Kidney glomerular epithelial cell (primary cell): Measurements from ENCODE around the gene PDE8B.
"Not testable (repeated sequence)": the region's sequence is repeated elsewhere in the genome, so short reads cannot be mapped to it uniquely, and the experiment has no call there.

ENCODE experiments used
- DNase-seq: peaks from one replicate; lab custom pipeline; 2025; lab: John Stamatoyannopoulos, UW

Gene PDE8B

DNA sequence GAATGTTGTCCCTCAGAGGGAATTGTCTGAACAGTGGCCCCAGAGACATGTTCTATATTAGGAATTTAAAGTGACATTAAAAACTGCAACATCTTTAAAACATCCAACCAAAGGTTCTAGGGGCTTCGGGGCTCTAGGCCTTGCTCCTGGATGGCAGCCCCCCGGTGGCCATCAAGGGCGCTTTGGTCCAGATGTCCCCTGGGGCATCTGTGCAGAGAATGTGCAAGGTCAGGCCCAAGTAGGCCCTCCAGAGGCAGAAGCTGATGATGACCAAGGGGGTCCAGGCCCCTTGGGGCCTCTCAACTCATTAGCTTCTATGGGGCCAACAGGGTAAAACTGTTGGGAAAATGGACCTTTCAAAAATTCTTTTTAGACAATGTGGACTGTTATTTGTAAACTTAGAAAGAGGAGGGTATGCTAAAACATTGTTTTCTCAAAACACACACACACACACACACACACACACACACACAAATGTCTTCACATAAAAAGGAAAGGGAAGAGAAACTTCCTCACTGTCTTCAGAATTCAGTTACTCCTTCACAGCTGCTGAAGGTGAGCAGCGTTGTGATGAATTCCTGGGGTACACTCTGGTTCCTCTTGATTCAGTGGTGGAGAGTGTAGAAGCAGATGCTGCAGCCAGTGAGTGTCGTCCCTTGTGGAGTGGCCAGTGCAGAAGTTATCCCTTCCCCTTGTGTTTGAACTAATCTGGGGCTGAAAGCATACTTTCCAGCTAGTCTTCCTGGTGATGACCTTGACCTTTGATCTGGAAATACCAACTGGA, 156.4 kb downstream of the PDE8B start:
- DNase-seq, result no peak

- DNase-seq, result no peak
Measured at GRCh38 chr5:77367741-77368140, 157.3 kb downstream of the PDE8B start.

GRCh38 chr5:77368367-77368766, 157.9 kb downstream of the PDE8B start:
- no peak for DNase-seq

- no peak for DNase-seq
Measured at GRCh38 chr5:77369566-77369965, 159.1 kb downstream of the PDE8B start.

DNA sequence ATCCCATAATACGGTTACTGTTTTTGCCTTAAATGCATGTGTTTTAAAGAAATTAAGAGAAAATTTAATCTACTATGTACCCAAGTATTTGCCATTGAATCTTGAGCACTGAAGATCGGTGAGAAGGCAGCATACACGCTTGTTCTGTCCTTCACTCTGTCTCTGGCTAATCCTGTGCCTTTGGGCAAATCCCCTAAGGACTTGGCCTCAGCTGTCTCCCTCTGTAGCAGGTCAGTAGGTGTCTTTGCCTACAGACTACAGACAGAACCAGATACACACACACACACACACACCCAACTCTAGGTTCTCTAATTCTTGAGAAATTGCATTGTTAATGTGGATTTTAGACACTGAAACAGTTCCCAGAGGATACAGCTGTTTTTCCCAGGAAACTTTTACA, 164.2 kb downstream of the PDE8B start:
- DNase-seq, result no peak

DNA sequence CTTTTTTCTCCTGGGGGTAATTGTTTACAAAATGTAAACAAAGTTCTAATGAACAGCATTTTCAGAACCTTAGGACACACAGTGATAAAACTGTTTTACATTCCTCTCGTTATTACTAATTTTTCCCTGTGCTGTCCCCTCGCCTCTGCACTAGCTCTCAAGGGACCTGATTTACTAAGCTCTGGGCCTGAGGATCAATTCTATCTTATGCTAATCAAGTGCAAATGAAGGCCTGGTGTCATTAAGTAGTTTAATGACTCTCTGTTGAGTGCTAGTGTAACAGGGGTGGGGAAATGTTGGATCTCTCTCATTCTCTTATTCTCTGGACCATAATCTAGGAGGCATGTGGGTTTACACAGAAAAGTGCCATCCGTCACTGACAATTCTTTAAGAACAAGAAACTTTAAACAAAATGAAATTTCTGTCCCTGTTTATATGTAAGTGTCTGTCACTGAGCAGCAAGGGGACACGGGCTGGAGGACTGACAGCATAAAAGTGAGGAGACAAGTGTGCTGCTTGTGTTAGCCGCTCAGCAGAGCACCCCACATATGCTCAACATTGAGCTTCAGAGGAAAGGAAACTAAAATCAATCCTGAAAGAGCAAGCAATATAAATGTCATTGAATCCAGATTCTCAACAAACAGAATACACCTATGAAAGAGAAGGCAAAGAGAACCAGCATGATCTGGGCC, 166.3 kb downstream of the PDE8B start:
- no peak for DNase-seq

- no peak for DNase-seq
Measured at GRCh38 chr5:77379558-77380061, 169.1 kb downstream of the PDE8B start.

- no peak for DNase-seq
Measured at GRCh38 chr5:77380636-77381035, 170.2 kb downstream of the PDE8B start.

DNA sequence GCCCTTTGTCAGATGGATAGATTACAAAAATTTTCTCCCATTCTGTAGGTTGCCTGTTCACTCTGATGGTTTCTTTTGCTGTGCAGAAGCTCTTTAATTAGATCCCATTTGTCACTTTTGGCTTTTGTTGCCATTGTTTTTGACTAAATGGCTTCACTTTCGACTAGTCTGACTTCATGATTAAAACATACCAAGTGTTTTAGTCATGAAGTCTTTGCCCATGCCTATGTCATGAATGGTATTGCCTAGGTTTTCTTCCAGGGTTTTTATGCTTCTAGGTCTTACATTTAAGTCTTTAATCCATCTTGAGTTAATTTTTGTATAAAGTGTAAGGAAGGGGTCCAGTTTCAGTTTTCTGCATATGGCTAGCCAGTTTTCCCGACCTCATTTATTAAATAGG, 172.9 kb downstream of the PDE8B start:
- DNase-seq, result not testable (repeated sequence)

GRCh38 chr5:77386340-77386739, 175.9 kb downstream of the PDE8B start:
- DNase-seq, result not testable (repeated sequence)

DNA sequence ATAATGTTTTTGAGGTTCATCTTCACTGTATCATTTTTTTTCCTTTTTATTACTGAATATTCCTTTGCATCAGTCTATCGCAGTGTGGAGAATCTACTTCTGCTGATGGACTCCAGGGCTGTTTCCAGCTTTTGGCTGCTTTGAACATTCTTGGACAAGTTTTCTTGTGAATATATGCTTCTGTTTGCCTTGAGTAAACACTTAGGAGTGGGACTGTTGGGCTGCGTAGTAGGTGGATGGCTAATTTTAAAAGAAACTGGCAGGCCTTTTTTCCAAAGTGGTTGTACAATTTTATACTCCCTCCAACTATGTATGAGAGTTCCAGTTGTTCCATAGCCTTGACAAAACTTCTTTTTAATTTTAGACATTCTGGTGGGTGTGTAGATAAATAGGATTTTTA, 179.3 kb downstream of the PDE8B start:
- no peak for DNase-seq

- no peak for DNase-seq
Measured at GRCh38 chr5:77390221-77390620, 179.7 kb downstream of the PDE8B start.

DNA sequence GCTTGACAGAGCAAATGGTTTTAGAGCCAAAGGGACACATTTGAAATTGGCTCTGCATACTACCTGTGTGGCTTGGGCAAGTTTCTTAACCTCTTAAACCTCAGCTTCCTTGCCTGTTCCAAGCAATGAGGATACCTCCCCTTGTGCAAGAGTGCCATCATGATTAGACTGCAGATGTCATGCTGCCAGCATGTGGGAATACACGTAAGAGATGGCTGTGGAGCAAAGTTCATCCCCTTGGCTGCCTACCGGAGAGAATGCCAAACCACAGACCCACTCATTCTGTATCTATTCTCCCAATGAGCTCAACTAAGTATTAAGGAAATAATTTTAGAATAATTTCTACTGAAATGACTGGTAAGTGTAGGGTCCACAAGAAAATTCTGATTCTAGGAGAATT, 180.3 kb downstream of the PDE8B start:
- DNase-seq, result no peak

- DNase-seq, result no peak
Measured at GRCh38 chr5:77391240-77391765, 180.8 kb downstream of the PDE8B start.

- DNase-seq, result no peak
Measured at GRCh38 chr5:77394064-77394715, 183.7 kb downstream of the PDE8B start.

GRCh38 chr5:77396017-77396416, 185.5 kb downstream of the PDE8B start:
- no peak for DNase-seq

DNA sequence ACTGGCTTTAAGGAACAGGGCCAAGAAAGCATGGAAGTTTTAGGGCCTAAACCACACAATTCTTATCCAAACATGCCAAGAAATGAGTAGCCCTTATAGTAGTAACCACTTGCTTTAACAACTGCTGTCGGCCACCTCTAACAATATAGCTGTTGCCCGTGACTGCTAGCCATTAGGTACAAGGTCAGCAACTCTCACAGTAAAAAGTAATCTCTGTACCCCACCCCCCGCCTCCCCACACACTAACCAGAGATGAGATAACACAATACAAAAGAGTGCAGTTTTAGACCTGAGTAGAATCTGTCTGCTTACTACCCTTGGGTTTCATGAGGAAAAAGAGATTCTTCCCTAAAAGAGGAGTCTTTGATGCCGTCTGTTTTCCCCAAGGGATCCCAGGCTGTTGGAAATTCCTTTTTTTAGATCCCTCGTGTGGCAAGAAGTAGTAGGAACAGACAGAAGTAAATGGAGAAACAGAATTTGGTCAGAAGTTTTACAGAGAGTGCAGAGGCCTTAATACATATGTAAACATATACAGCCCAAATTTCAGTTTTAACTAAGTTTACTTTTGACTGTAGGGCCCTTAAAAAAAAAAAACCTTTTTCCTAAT, 187.3 kb downstream of the PDE8B start:
- DNase-seq, result no peak

DNA sequence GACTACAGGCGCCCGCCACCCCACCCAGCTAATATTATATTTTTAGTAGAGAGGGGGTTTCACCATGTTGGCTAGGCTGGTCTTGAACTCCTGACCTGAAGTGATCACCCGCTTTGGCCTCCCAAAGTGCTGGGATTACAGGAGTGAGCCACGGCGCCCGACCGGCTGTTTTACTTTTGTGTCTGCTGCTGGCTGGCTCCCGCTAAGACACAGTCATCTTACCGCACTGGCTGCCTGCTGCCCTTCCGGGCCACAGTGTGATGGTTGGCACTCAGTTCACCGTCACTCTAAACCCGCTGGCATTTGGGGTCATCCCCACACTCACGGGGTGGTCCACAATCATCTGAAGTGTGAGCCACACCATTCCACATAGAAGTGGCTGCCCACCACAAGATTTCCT, 188.0 kb downstream of the PDE8B start:
- no peak for DNase-seq

DNA sequence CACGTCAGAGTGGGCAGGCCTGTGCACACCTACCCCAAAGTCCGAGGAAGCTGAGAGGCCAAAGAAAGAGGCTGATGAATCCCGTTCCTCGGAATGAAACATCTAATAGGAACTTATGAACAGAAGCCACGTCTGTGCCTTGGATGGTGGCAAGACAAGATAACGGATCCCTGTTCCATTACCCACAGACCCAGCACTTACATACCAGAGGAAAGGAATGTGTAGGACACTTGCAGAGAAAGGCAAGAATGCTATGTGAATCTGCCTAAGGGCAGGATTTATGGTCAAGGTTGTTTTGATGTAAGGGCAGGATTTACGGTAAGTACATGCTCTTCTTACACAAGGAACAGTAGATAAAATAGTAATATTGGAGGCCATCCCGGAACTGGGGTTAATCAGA, 188.4 kb downstream of the PDE8B start:
- DNase-seq, result no peak

- DNase-seq, result no peak
Measured at GRCh38 chr5:77400645-77401044, 190.2 kb downstream of the PDE8B start.

DNA sequence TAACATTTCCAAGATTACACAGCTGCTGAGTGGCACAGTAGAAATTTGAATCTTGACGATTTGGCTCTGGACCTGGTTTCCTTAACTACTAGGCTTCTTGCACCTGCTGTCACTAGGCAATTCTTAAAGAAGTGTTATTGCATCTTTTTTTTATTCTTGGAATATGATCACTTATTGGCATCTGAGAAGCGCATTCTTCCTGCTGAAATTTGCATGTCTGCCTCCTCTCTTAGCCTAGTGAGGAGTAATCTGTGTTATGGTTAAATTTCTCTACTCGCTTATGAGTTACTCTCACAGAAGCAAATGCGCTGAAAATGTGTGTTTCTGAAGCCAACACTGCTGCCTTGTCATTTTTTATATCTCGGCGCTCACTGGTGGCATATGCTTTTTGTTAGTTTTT, 192.3 kb downstream of the PDE8B start:
- DNase-seq, result no peak

GRCh38 chr5:77407152-77407551, 196.7 kb downstream of the PDE8B start:
- no peak for DNase-seq
